GM21786 (cell line): ENCODE data around the gene GLDN.

Experiments used
- ATAC-seq: cut with Tn5 transposase; IDR thresholded peaks from one replicate; pipeline ENCODE4 v1.9.1; 2021; ENCODE audit not compliant: unreplicated experiment

The GLDN gene

GRCh38 chr15:51322621-51323296 is 18.7 kb upstream of the GLDN start:
- no peak for ATAC-seq

GRCh38 chr15:51323749-51324148 is 17.7 kb upstream of the GLDN start:
- ATAC-seq, result no peak

DNA sequence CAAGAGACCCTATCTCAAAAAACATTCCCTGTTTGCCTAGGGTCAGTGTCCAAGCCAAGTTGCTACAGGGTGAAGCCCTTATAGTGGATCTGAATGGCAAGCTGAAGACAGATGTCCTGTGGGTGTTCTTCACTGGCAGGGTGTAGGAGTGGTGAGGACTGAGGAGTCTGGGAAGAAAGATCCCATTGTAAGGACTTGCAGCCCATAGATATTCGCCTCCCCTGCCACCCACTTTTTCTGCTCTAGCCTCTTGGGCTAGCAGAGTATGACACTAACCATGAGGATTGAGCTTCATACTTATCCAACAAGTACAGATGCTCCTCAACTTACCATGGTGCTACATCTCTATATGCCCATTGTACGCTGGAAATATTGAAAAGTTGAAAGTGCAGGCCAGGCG is 16.3 kb upstream of the GLDN start:
- no peak for ATAC-seq

- ATAC-seq, result no peak
These were observed 14.4 kb upstream of the GLDN start for GRCh38 chr15:51327081-51327480.

GRCh38 chr15:51328926-51329325 is 12.5 kb upstream of the GLDN start:
- no peak for ATAC-seq

GRCh38 chr15:51331141-51331540 is 10.3 kb upstream of the GLDN start:
- ATAC-seq, result no peak

DNA sequence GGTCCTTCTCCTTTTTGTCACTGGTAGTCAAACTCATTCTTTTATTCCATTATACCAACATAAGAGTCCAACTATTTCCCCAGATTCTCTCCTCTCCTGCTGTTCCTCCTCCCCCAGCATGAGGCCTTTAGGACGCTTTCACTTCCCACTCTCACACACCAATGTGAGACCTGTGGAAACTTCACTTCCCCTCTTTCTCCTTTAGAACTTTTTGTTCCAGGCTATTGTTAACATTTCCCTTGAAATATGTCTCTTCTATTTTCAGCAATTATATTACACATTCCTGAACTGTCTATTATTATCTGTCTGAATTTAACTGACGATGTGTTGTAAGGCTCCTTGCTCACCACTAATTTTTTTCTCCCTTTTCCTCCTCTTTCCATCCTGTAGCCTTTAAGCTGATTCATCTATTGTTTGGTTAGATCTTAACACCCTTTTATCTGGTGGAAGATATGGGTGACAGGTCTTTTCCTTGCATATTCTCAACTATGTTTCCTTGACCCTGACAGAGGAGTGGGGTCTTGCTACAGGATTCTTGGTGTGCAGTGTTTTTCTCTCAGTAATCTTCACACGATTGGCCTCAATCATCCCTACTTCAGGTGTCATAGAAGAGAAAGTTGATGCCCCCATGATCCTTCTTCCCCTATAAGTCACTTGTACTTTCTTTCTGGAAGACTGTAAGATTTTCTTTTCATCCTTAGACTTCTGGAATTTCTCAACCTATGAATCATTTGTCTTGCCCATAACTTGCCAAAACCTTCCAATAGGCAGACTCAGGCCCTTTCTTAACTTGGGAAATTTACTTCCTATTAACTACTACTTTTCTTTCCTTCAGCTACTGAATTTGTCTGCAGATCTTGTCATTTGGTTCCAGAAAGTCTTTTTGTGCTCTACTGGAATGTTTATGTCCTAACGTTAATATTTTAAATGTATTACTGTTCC is 9.0 kb upstream of the GLDN start:
- no peak for ATAC-seq

GRCh38 chr15:51333571-51333970 is 7.9 kb upstream of the GLDN start:
- ATAC-seq, result no peak

DNA sequence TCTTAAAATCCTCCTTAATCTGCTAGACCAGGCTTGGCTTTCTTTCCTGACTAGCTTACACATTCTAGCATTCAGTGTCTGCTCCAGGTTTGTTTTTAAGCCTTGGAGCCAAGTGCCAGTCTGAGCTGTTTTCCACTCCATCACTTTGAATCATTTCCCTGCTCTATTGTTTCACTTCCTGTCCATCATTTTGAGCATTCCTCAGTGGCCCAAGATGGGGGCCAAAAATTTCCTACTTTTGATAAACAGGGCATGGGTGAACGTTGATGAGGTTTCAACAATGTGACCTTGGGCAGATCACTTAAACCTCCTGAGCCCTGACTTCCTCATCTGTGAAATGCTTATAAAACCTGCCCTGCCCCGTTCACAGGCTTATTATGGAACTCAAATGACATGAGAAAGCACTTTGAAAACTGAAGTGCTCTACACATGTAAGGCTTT is 7.4 kb upstream of the GLDN start:
- ATAC-seq, result no peak

GRCh38 chr15:51335087-51335486 is 6.4 kb upstream of the GLDN start:
- no peak for ATAC-seq

DNA sequence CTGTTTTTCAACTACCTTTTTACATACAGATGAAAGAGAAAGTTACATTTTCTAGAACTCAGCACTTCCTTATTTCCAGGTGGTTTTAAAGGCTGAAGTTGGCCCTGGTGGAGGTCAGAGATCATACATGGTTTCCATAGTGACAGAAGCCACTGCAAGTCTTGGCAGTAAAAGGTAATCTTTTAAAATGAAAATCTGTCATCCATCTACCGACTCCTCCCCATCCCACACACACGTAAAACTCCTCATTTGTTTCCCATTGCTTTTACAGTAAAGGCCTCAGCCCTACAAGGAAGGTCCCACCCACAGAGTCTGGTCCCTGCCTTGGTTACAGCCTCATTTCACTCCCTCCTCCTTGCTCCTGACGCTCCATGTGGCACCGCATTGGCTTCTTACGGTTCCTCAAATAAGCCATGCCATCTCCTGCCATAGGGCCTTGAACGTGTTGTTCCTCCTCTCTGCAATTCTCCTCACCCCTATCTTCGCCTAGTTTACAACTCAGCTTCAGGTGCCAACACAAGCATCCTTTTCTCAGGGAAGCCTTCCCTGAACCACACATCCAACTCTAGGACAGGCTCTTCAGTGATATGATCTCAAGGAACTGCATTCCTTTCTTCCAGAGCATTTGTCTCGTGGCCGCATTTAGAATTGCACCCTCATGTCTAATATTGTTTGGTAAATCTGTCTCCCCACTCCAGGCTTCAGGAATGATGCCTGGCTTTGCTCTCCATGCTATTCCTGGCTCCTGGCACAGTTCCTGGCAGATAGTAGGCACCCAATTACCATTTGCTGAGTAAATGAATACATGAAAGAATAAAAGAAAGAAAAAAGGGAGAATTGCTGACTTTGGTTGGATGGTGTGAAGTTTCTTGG is 5.7 kb upstream of the GLDN start:
- ATAC-seq, result no peak

- ATAC-seq, result no peak
These were observed 3.0 kb upstream of the GLDN start, which contains the start of gene CYP19A1 for GRCh38 chr15:51338496-51338895. Gene CYP19A1 (minus strand): TSS chr15:51338596. CDS start chr15:51242912, 95,684 bp downstream.

DNA sequence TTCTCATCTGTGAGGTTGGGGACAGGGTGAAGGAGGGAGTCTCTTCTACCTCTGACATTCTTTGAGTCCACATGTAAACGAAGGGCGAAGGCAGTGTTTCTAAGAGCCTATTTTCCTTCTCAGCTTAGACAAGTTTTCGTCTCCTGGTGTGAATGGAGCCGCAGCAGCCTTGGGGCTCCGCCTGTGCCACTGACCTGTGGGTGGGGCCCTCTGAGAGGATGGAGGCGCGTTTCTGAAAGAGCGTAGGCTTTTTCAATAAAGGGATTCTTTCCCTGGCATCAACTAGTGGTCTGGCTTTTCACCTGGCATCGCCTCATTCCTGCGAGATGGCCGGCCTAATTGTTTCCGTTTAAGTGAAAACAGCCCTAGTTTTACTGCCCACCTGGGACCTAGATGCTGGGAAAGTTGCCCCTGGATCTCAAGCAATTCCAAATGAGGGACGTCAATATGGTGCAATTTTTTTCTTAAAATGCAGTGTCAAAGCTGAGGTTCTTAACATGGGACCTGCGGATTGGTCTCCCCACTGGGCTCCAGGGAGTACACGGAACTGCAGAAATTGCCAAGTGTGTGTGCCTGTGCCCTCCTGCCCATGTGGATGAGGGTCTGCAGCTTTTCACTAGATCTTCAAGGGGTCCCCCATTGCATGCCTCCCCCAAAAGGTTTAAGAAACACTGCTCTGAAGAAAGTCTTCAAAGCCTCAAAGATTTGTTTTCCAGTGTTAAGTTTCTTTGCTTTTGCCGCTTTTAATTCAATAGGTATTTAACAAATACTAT is 958 bp downstream of the GLDN start:
- ATAC-seq, result no peak

- no peak for ATAC-seq
These were observed 2.0 kb downstream of the GLDN start for GRCh38 chr15:51343466-51343865.

DNA sequence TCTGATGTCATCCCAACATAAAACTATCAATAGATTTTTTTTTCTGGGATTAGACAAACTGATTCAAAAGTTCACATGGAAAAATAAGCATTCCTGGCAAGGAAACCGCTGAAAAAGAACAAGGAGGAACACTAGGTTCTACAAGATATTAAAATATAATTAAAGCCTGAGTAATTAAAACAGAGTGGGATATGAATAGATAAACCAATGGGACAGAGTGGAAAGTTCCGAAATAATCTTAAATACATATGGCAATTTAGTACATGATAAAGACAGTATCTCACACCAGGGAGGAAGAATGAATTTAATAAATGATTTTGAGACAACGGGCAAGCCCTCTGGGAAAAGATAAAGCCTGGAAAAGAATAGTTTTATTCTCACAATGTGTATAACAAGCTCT is 4.7 kb downstream of the GLDN start:
- no peak for ATAC-seq

- ATAC-seq, result peak; percentile 98
These were observed 7.2 kb downstream of the GLDN start for GRCh38 chr15:51348688-51349087.

DNA sequence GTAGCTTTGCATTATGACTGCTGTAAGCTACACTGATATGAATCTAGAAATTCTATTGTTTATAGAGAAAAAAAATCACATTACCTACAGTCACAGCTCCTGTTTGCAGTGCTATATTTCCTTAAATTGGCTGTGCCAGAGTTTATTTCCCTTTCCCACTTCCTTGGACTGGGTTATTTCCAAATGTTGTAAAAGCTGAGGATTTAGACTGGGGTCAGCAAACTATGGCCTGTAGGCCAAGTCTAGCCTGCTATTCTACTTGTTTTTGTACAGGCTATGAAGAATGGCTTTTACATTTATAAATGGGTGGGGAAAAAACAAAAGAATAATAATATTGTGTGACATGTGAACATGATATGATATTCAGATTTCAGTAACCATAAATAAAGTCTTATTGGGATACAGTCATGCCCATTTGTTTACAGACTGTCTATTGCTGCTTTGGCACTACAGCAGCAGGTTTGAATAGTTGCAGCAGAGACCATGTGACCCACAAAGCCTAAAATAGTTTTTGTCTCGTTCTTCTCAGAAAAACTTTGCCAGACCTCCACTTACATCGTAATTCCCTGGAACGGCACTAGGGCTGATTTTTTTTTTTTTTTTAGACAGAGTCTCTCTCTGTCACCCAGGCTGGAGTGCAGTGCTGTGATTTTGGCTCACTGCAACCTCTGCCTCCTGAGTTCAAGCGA is 7.8 kb downstream of the GLDN start:
- no peak for ATAC-seq

GRCh38 chr15:51350723-51351122 is 9.3 kb downstream of the GLDN start:
- no peak for ATAC-seq

DNA sequence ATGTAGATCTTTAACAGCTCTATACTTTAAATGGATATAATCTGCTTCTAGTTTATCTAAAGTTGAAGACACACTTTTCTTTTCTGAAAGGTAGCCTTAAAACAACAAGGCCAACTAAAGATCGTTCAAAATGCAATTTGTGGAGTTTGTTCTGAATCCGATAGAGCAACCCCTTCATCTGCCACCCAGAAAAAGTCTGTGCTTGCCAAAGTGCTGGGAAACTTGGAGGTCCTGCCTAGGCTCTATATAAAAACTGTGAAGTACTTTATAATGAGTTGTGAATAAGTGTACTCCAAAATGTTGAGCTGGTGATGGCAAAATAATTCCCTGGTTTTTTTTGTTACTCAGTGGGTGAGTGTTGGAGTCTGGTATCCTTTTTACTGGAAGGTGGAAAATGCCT is 12.5 kb downstream of the GLDN start:
- ATAC-seq, result no peak

- no peak for ATAC-seq
These were observed 13.6 kb downstream of the GLDN start for GRCh38 chr15:51355096-51355495.
